OCI-LY3 (cell line): ENCODE data around the gene ZNF620.

Experiments used
- H2AFZ ChIP-seq: fragments of 200-600, 300-600 bp; shearing (Covaris generic); 2 replicates; pipeline ENCODE4 v1.6.0; 2014; ENCODE audit warnings: antibody characterized with exemption, low read depth, low read length
- H3K27ac ChIP-seq: fragments of 200-600, 300-600 bp; sonication (generic); 2 replicates; pipeline ENCODE4 v1.5.1; 2014; ENCODE audit warnings: mild to moderate bottlenecking, low read length, moderate library complexity, mixed read lengths
- H3K27me3 ChIP-seq: fragments of 200-600, 300-600 bp; sonication (generic); 2 replicates; pipeline ENCODE4 v1.6.1; 2014; ENCODE audit warnings: low read depth, low read length, mixed read lengths
- H3K36me3 ChIP-seq: fragments of 200-600, 300-600 bp; sonication (generic); replicated peaks from 2 replicates; pipeline ENCODE3; 2014; ENCODE audit warnings: low read depth, low read length, mixed read lengths
- H3K4me1 ChIP-seq: fragments of 300-600, 200-600 bp; sonication (generic); 2 replicates; pipeline ENCODE4 v1.6.1; 2014; ENCODE audit warnings: low read length, mixed read lengths
- H3K4me2 ChIP-seq: fragments of 200-600, 300-600 bp; sonication (generic); 2 replicates; pipeline ENCODE4 v1.6.1; 2014; ENCODE audit warnings: low read length, mixed read lengths
- H3K4me3 ChIP-seq: fragments of 300-600, 200-600 bp; sonication (generic); 2 replicates; pipeline ENCODE4 v1.5.1; 2014; ENCODE audit warnings: antibody characterized with exemption, mild to moderate bottlenecking, low read length, moderate library complexity
- H3K79me2 ChIP-seq: fragments of 300-600, 200-600 bp; shearing (Covaris generic); 2 replicates; pipeline ENCODE4 v1.6.1; 2014; ENCODE audit warnings: mild to moderate bottlenecking, low read length, mixed read lengths
- H3K9ac ChIP-seq: fragments of 300-600, 200-600 bp; shearing (Covaris generic); 2 replicates; pipeline ENCODE4 v1.6.0; 2014; ENCODE audit warnings: mild to moderate bottlenecking, low read length, moderate library complexity
- H3K9me3 ChIP-seq: fragments of 200-600, 300-600 bp; shearing (Covaris generic); 2 replicates; pipeline ENCODE4 v1.6.1; 2014; ENCODE audit warnings: low read length, mixed read lengths; ENCODE audit not compliant: insufficient read depth
- H4K20me1 ChIP-seq: fragments of 200-600, 300-600 bp; sonication (generic); 2 replicates; pipeline ENCODE4 v1.6.1; 2016; ENCODE audit warnings: low read length, mixed read lengths; ENCODE audit not compliant: insufficient read depth
- EZH2phosphoT487 ChIP-seq: fragments of 200-600 bp; shearing (Covaris generic); IDR thresholded peaks from 2 replicates; pipeline ENCODE4 v1.6.1; 2018; ENCODE audit warnings: antibody characterized with exemption, mixed run types, low read depth
- TF ChIP-seq, protein P1 (sequence below): fragments of 200-600, 300-600 bp; sonication (generic); IDR thresholded peaks from 2 replicates; pipeline ENCODE4 v1.5.1; 2014; ENCODE audit warnings: antibody characterized with exemption, low read length, low read depth

ZNF620 gene

DNA sequence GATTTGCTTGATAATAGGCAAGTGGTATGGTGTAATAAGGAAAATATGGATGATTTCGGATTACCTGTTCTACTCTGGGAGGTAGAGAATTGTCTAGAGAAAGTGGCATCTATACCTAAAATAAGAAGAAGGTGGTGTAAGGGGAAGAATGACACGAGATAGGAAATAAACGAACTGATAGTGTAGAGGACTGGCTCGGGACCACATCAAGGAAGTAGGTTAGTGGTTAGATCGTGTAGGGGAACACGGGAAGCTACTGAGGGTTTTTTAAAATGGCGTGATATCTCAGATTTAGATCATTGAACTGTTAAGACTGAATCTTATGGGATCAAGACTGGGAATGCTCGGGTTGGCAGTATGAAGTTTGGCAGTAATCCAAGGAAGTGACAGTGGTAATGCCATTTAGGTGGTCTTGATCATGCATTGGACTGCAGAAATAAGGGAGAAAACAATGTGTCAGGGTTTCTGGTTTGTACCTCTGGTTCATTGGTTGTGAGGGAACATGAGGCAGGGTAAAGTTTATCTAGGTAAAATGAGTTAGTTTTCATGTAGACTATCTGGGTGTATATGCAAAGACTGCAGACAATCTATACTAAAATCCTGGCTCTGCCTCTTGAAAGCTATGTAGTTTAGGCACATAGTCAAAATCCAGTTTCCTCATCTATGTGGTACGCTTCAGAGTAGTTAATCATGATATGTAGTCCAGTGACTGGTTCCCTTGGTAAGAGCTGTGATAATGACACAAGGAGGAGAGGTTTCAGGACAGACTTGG, 41.3 kb upstream of the ZNF620 start:
- H3K9ac ChIP-seq: no peak overlapping the region
- no peak overlapping the region for H2AFZ ChIP-seq
- no peak overlapping the region for H3K4me2 ChIP-seq
- H3K27me3 ChIP-seq: no peaks in the 10 kb centered on the region
- no peak overlapping the region for H3K4me3 ChIP-seq
- H3K4me1 ChIP-seq: no peaks in the 10 kb centered on the region
- peaks cover 63% of the 10 kb centered on the region for H3K36me3 ChIP-seq
- H3K9me3 ChIP-seq: no peaks in the 10 kb centered on the region
- no peak for TF ChIP-seq EZH2phosphoT487
- TF ChIP-seq, protein P1, sequence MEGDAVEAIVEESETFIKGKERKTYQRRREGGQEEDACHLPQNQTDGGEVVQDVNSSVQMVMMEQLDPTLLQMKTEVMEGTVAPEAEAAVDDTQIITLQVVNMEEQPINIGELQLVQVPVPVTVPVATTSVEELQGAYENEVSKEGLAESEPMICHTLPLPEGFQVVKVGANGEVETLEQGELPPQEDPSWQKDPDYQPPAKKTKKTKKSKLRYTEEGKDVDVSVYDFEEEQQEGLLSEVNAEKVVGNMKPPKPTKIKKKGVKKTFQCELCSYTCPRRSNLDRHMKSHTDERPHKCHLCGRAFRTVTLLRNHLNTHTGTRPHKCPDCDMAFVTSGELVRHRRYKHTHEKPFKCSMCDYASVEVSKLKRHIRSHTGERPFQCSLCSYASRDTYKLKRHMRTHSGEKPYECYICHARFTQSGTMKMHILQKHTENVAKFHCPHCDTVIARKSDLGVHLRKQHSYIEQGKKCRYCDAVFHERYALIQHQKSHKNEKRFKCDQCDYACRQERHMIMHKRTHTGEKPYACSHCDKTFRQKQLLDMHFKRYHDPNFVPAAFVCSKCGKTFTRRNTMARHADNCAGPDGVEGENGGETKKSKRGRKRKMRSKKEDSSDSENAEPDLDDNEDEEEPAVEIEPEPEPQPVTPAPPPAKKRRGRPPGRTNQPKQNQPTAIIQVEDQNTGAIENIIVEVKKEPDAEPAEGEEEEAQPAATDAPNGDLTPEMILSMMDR: no peak
- H3K27ac ChIP-seq: no peak overlapping the region
- H4K20me1 ChIP-seq: 0 out of 2 replicates have a peak, but pooled peaks cover 4% of the 10 kb centered on the region
- peaks cover 10% of the 10 kb centered on the region for H3K79me2 ChIP-seq

DNA sequence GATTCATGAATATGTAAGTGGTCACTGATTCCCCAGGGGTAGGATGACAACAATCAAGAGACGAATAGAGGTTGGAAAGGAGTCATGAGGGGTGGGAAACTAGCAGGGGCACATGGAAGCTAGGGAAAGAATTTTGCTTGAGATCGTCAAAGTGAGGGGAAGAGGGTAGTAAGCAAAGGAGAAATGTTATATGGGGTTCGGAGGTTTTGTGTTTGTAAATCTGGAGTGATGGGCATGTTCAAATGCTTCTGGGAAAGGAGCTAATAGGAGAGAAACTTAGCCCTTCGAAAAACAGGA, 40.8 kb upstream of the ZNF620 start:
- 0 out of 2 replicates have a peak, but pooled peaks cover 4% of the 10 kb centered on the region for H4K20me1 ChIP-seq
- no peaks in the 10 kb centered on the region for H3K4me1 ChIP-seq
- H2AFZ ChIP-seq: no peak overlapping the region
- H3K36me3 ChIP-seq: peaks cover 59% of the 10 kb centered on the region
- H3K9ac ChIP-seq: no peak overlapping the region
- peaks cover 6% of the 10 kb centered on the region for H3K79me2 ChIP-seq
- H3K4me2 ChIP-seq: no peak overlapping the region
- no peak overlapping the region for H3K27ac ChIP-seq
- no peak overlapping the region for H3K4me3 ChIP-seq
- no peaks in the 10 kb centered on the region for H3K9me3 ChIP-seq
- no peaks in the 10 kb centered on the region for H3K27me3 ChIP-seq
- TF ChIP-seq, protein P1: no peak
- no peak for TF ChIP-seq EZH2phosphoT487

DNA sequence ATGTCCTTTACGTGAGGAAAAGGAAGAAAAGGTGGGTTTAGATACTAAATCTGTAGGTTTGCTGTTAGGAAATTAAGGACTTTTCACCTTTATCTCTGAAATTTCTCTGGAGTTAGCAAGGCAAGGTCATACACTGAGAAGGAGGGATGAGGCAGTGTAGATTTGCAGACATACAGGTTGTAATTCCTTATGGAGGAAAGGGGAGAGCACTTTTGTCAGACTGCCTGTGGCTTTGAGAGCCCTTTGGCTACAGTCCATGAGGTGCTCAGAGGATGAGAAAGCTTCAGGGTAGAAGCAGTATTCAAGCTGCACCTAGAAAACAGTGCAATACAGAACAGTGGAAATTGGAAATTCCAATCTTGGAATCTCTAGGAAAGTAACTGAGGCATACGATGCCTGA, 40.4 kb upstream of the ZNF620 start:
- no peaks in the 10 kb centered on the region for H3K27me3 ChIP-seq
- no peak overlapping the region for H3K27ac ChIP-seq
- no peaks in the 10 kb centered on the region for H3K4me1 ChIP-seq
- TF ChIP-seq, protein P1: no peak
- TF ChIP-seq EZH2phosphoT487: no peak
- 0 out of 2 replicates have a peak, but pooled peaks cover under 1% of the 10 kb centered on the region for H4K20me1 ChIP-seq
- H3K4me2 ChIP-seq: no peak overlapping the region
- peaks cover 2% of the 10 kb centered on the region; the same call in 1 of the 2 replicates for H3K79me2 ChIP-seq
- no peak overlapping the region for H3K4me3 ChIP-seq
- peaks cover 55% of the 10 kb centered on the region for H3K36me3 ChIP-seq
- no peak overlapping the region for H3K9ac ChIP-seq
- H3K9me3 ChIP-seq: no peaks in the 10 kb centered on the region
- no peak overlapping the region for H2AFZ ChIP-seq

DNA sequence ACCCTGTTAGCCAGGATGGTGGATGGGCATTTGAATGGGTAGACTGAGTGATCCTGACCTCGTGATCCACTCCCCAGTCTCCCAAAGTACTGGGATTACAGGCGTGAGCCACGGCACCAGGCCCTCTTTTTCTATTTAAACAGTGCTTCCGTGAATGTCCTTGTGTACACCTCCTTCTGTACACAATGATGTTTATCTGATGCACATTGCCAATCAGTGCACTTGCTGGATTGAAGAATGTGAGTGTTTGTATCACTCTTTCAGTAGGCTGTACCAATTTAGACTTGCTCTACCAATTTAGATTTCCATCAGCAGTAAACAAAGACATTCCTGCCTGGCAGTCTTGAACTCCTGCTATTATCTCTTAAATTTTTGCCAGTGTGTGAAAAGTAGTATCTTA, 37.8 kb upstream of the ZNF620 start:
- no peak overlapping the region for H3K4me2 ChIP-seq
- H4K20me1 ChIP-seq: no peaks in the 10 kb centered on the region
- no peaks in the 10 kb centered on the region for H3K9me3 ChIP-seq
- no peaks in the 10 kb centered on the region for H3K79me2 ChIP-seq
- TF ChIP-seq, protein P1: no peak
- TF ChIP-seq EZH2phosphoT487: no peak
- H3K27me3 ChIP-seq: no peaks in the 10 kb centered on the region
- H3K4me3 ChIP-seq: no peak overlapping the region
- H3K36me3 ChIP-seq: peaks cover 42% of the 10 kb centered on the region
- H3K4me1 ChIP-seq: no peaks in the 10 kb centered on the region
- no peak overlapping the region for H3K27ac ChIP-seq
- H3K9ac ChIP-seq: no peak overlapping the region
- H2AFZ ChIP-seq: no peak overlapping the region
